Measurements from ENCODE around the gene CEBPZ.

- no peak for TF ChIP-seq CTCF (IDR thresholded peaks at IDR 0.05)
- TF ChIP-seq POLR2A (IDR thresholded peaks at IDR 0.05) = no peak
These were observed 66.6 kb downstream of the CEBPZ start for GRCh38 chr2:37164757-37165156.

Measured in body of pancreas (tissue), 4 donors.